ENCODE measurements around the gene CYB5A. TPM values are rescaled to one million over a fixed set of nuclear protein-coding genes. Genes with fewer than 3 reads are reported as not detected.

The CYB5A gene
- polyA plus RNA-seq, 1 of the 3 experiments (the other 2 are of a cell fraction): 42.1 TPM

DNA sequence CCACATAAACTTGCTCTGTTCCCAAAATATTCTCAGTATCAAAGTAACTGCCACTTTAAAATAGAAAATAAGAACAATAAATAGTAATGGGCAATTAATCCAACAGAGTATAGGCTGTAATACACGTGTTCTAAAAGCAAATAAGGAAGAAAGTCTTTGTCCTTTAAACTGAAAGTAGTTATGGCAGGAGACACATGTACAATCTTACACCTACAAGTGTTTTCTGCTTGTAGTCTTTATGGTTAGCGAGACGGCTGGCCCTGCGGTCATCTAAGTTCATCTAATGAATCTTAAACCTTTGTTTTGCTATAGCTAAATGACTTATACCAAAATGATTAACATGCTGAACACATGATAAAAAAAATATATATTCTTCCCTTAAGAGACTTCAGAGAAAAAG, 32.4 kb downstream of the CYB5A start:
- H3K27ac ChIP-seq (ENCODE audit: low read depth in 2 of 2, low read length in 1 of 2): no peak overlapping the region
- TF ChIP-seq, protein P1, sequence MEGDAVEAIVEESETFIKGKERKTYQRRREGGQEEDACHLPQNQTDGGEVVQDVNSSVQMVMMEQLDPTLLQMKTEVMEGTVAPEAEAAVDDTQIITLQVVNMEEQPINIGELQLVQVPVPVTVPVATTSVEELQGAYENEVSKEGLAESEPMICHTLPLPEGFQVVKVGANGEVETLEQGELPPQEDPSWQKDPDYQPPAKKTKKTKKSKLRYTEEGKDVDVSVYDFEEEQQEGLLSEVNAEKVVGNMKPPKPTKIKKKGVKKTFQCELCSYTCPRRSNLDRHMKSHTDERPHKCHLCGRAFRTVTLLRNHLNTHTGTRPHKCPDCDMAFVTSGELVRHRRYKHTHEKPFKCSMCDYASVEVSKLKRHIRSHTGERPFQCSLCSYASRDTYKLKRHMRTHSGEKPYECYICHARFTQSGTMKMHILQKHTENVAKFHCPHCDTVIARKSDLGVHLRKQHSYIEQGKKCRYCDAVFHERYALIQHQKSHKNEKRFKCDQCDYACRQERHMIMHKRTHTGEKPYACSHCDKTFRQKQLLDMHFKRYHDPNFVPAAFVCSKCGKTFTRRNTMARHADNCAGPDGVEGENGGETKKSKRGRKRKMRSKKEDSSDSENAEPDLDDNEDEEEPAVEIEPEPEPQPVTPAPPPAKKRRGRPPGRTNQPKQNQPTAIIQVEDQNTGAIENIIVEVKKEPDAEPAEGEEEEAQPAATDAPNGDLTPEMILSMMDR (IDR thresholded peaks at IDR 0.05): no peak
- TF ChIP-seq, protein P2, sequence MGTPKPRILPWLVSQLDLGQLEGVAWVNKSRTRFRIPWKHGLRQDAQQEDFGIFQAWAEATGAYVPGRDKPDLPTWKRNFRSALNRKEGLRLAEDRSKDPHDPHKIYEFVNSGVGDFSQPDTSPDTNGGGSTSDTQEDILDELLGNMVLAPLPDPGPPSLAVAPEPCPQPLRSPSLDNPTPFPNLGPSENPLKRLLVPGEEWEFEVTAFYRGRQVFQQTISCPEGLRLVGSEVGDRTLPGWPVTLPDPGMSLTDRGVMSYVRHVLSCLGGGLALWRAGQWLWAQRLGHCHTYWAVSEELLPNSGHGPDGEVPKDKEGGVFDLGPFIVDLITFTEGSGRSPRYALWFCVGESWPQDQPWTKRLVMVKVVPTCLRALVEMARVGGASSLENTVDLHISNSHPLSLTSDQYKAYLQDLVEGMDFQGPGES (IDR thresholded peaks at IDR 0.05; ENCODE audit: low read depth, low read length): no peak
- TF ChIP-seq NFIC (IDR thresholded peaks at IDR 0.05; ENCODE audit: borderline replicate concordance): no peak
- TF ChIP-seq, protein P3, sequence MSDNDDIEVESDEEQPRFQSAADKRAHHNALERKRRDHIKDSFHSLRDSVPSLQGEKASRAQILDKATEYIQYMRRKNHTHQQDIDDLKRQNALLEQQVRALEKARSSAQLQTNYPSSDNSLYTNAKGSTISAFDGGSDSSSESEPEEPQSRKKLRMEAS (IDR thresholded peaks at IDR 0.05; ENCODE audit: low read depth): no peak
- H3K79me2 ChIP-seq (ENCODE audit: insufficient read depth): no peaks in the 10 kb centered on the region
- ChIA-PET CTCF (interaction anchor here (1.3 to 1.4 kb wide), 2 partner anchors 10 to 72 kb away, joined by 3 to 4 read pairs; no protein-coding TSS in a partner anchor), POLR2A (no interaction called here)
- DNase-seq: no peak
- no peak overlapping the region for H3K4me3 ChIP-seq (ENCODE audit: low read depth in 2 of 2, low read length in 1 of 2)
- H3K9me3 ChIP-seq: no peaks in the 10 kb centered on the region
- H3K9me2 ChIP-seq: no peaks in the 10 kb centered on the region
- no peak overlapping the region for H2AFZ ChIP-seq (ENCODE audit: low read depth)
- H3F3A ChIP-seq (replicated peaks; ENCODE audit: insufficient read depth): no peaks in the 10 kb centered on the region
- WGBS (ENCODE audit: low lambda C conversion rate): 93% methylated on average over 4 of the region's 4 CpGs
- H3K4me2 ChIP-seq: no peak overlapping the region
- no peak overlapping the region for H3K9ac ChIP-seq
- no peaks in the 10 kb centered on the region for H3K27me3 ChIP-seq (ENCODE audit: insufficient read depth)
- no peaks in the 10 kb centered on the region for H3K36me3 ChIP-seq (replicated peaks in 1 of 2; ENCODE audit: control insufficient read depth in 1 of 2, insufficient read depth in 2 of 2, low read length in 1 of 2)
- peaks cover 0 to 23% of the 10 kb centered on the region in 2 experiments; a peak in 2 of 4 replicates for H3K4me1 ChIP-seq (ENCODE audit: control insufficient read depth in 1 of 2, insufficient read depth in 2 of 2, low read depth in 1 of 2, low read length in 1 of 2)
- H4K20me1 ChIP-seq (ENCODE audit: insufficient read depth): no peaks in the 10 kb centered on the region

DNA sequence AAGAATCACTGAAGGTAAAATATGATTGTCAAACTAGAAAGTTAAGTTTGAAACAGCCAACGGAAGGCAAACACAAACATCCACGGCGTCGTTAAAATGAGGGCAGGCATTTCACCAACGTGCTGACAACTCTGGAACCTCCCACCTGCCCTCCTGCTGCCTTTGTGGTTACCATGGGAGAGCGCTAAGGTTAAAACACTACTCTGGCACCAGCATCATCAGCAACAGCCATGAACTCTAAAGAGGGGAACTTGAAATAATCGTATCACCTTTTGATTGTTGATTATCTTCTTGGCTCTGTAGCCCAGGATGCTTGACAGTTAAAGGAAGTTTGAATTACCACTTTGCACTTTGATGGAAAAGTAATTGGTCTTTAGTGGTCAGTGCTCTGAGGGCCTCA, 34.7 kb downstream of the CYB5A start:
- Histone ChIP-seq H3K4me3 (ENCODE audit: low read depth in 2 of 2, low read length in 1 of 2) (no peak overlapping the region), H3K27ac (ENCODE audit: low read depth in 2 of 2, low read length in 1 of 2) (peak overlapping the region in 1 of 2 experiments; percentile 99; a peak in 2 of 4 replicates), H3K4me1 (ENCODE audit: control insufficient read depth in 1 of 2, insufficient read depth in 2 of 2, low read depth in 1 of 2, low read length in 1 of 2) (peaks cover under 1 to 23% of the 10 kb centered on the region in 2 experiments; a peak in 2 of 4 replicates), H3K9me3 (no peaks in the 10 kb centered on the region), H3K4me2 (no peak overlapping the region), H4K20me1 (ENCODE audit: insufficient read depth) (no peaks in the 10 kb centered on the region), H3K9me2 (no peaks in the 10 kb centered on the region), H3F3A (replicated peaks; ENCODE audit: insufficient read depth) (no peaks in the 10 kb centered on the region), H3K79me2 (ENCODE audit: insufficient read depth) (no peaks in the 10 kb centered on the region), H2AFZ (ENCODE audit: low read depth) (no peak overlapping the region), H3K27me3 (ENCODE audit: insufficient read depth) (no peaks in the 10 kb centered on the region), H3K9ac (no peak overlapping the region), H3K36me3 (replicated peaks in 1 of 2; ENCODE audit: control insufficient read depth in 1 of 2, insufficient read depth in 2 of 2, low read length in 1 of 2) (no peaks in the 10 kb centered on the region)
- ChIA-PET CTCF (interaction anchor here (1.0 to 1.5 kb wide), 2 partner anchors 18 to 85 kb away, joined by 4 to 5 read pairs; no protein-coding TSS in a partner anchor), POLR2A (no interaction called here)
- WGBS (ENCODE audit: low lambda C conversion rate): 82% methylated on average over 7 of the region's 7 CpGs
- no peak for DNase-seq
- TF ChIP-seq FOXJ3 (CRISPR knock-in tag; IDR thresholded peaks at IDR 0.05): 0 out of 2 replicates have a peak, but pooled peaks have one; percentile 20
- no peak for TF ChIP-seq SMC3 (IDR thresholded peaks at IDR 0.05; ENCODE audit: low read depth, low read length)

GRCh38 chr18:74256190-74256589, 35.6 kb downstream of the CYB5A start:
- H3K4me3 ChIP-seq (ENCODE audit: low read depth in 2 of 2, low read length in 1 of 2): no peak overlapping the region
- WGBS (ENCODE audit: low lambda C conversion rate): 66% methylated on average over 5 of the region's 5 CpGs
- no peaks in the 10 kb centered on the region for H4K20me1 ChIP-seq (ENCODE audit: insufficient read depth)
- no peak overlapping the region for H3K4me2 ChIP-seq
- no peaks in the 10 kb centered on the region for H3K36me3 ChIP-seq (replicated peaks in 1 of 2; ENCODE audit: control insufficient read depth in 1 of 2, insufficient read depth in 2 of 2, low read length in 1 of 2)
- H3K9me3 ChIP-seq: no peaks in the 10 kb centered on the region
- ChIA-PET CTCF (interaction anchor here (1.0 to 1.9 kb wide), 5 partner anchors 15 to 86 kb away, joined by 3 to 5 read pairs (median 4); no protein-coding TSS in a partner anchor), POLR2A (interaction anchor here (0.5 to 1.4 kb wide), 6 partner anchors 13 to 31 kb away, joined by 3 to 8 read pairs (median 4); no protein-coding TSS in a partner anchor)
- no peaks in the 10 kb centered on the region for H3K79me2 ChIP-seq (ENCODE audit: insufficient read depth)
- no peaks in the 10 kb centered on the region for H3K27me3 ChIP-seq (ENCODE audit: insufficient read depth)
- peak overlapping the region in 1 of 2 experiments; percentile 99; a peak in 2 of 4 replicates for H3K27ac ChIP-seq (ENCODE audit: low read depth in 2 of 2, low read length in 1 of 2)
- peak; percentile 81 for DNase-seq
- H3K4me1 ChIP-seq (ENCODE audit: control insufficient read depth in 1 of 2, insufficient read depth in 2 of 2, low read depth in 1 of 2, low read length in 1 of 2): peaks cover 6 to 27% of the 10 kb centered on the region in 2 experiments; a peak in 3 of 4 replicates
- TF ChIP-seq EP300 (IDR thresholded peaks at IDR 0.05; ENCODE audit: borderline replicate concordance in 1 of 2, low read depth in 1 of 2, low read length in 1 of 2) (peak in 1 of 2 experiments; percentile 90; a peak in 2 of 4 replicates), RAD21 (IDR thresholded peaks at IDR 0.05; ENCODE audit: low read length) (peak; percentile 34), ELF1 (IDR thresholded peaks at IDR 0.05) (no peak), GATA2 (CRISPR knock-in tag; IDR thresholded peaks at IDR 0.05) (peak; percentile 85; the same call in 1 of the 2 replicates), FOXJ3 (CRISPR knock-in tag; IDR thresholded peaks at IDR 0.05) (peak; percentile 66), RCOR1 (IDR thresholded peaks at IDR 0.05; ENCODE audit: low read length) (peak; percentile 57; the same call in 1 of the 2 replicates), NRF1 (IDR thresholded peaks at IDR 0.05; ENCODE audit: low read depth, low read length) (no peak)
- TF ChIP-seq, protein P3 (IDR thresholded peaks at IDR 0.05; ENCODE audit: low read depth): no peak
- H3F3A ChIP-seq (replicated peaks; ENCODE audit: insufficient read depth): no peaks in the 10 kb centered on the region
- H2AFZ ChIP-seq (ENCODE audit: low read depth): no peak overlapping the region
- no peaks in the 10 kb centered on the region for H3K9me2 ChIP-seq
- no peak overlapping the region for H3K9ac ChIP-seq
